Mesodermal cell (in vitro differentiated cells): ENCODE data around the gene B3GAT1. TPM values are rescaled to one million over a fixed set of nuclear protein-coding genes. Genes with fewer than 3 reads are reported as not detected.
"Not testable (repeated sequence)": the region's sequence is repeated elsewhere in the genome, so short reads cannot be mapped to it uniquely, and the experiment has no call there.

ENCODE experiments used
- H3K27ac ChIP-seq: 2 replicates; pipeline ENCODE4 v1.7.0; 2013; ENCODE audit warnings: mild to moderate bottlenecking, low read depth, low read length, moderate library complexity; ENCODE audit not compliant: severe bottlenecking
- H3K36me3 ChIP-seq: 2 replicates; pipeline ENCODE4 v1.7.1; 2013; ENCODE audit warnings: mild to moderate bottlenecking, low read length, moderate library complexity; ENCODE audit not compliant: control insufficient read depth, insufficient read depth
- H3K4me1 ChIP-seq: one replicate; pipeline ENCODE4 v1.7.1; 2013; ENCODE audit warnings: mild to moderate bottlenecking, low read length; ENCODE audit not compliant: insufficient read depth, control insufficient read depth, poor library complexity, severe bottlenecking
- H3K4me3 ChIP-seq: 2 replicates; pipeline ENCODE4 v1.7.0; 2013; ENCODE audit warnings: low read length, control low read depth, mild to moderate bottlenecking; ENCODE audit not compliant: insufficient read depth, poor library complexity, severe bottlenecking; ENCODE audit errors: extremely low read depth
- H3K9me3 ChIP-seq: 2 replicates; pipeline ENCODE4 v1.7.1; 2013; ENCODE audit warnings: mild to moderate bottlenecking, low read length, moderate library complexity; ENCODE audit not compliant: control insufficient read depth
- WGBS, 2 experiments: methylation state at CpG; one replicate each; pipeline ENCODE4 v1.1.5; 2013; ENCODE audit warnings: missing lambda C conversion rate in 2 of 2; ENCODE audit not compliant: insufficient coverage in 2 of 2; 5-methylcytosine and 5-hydroxymethylcytosine counted together
- polyA plus RNA-seq, 2 experiments: library from polyadenylated mRNA; stranded (reverse); fragments of 50-300 nt; gene quantifications; one replicate each; pipeline ENCODE4 v1.2.3, GENCODE V29; 2013

B3GAT1 gene, protein sequence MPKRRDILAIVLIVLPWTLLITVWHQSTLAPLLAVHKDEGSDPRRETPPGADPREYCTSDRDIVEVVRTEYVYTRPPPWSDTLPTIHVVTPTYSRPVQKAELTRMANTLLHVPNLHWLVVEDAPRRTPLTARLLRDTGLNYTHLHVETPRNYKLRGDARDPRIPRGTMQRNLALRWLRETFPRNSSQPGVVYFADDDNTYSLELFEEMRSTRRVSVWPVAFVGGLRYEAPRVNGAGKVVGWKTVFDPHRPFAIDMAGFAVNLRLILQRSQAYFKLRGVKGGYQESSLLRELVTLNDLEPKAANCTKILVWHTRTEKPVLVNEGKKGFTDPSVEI
- 8.3 TPM for polyA plus RNA-seq (2013, experiment 1 of 2)
- 5.9 TPM for polyA plus RNA-seq (2013, experiment 2 of 2)

DNA sequence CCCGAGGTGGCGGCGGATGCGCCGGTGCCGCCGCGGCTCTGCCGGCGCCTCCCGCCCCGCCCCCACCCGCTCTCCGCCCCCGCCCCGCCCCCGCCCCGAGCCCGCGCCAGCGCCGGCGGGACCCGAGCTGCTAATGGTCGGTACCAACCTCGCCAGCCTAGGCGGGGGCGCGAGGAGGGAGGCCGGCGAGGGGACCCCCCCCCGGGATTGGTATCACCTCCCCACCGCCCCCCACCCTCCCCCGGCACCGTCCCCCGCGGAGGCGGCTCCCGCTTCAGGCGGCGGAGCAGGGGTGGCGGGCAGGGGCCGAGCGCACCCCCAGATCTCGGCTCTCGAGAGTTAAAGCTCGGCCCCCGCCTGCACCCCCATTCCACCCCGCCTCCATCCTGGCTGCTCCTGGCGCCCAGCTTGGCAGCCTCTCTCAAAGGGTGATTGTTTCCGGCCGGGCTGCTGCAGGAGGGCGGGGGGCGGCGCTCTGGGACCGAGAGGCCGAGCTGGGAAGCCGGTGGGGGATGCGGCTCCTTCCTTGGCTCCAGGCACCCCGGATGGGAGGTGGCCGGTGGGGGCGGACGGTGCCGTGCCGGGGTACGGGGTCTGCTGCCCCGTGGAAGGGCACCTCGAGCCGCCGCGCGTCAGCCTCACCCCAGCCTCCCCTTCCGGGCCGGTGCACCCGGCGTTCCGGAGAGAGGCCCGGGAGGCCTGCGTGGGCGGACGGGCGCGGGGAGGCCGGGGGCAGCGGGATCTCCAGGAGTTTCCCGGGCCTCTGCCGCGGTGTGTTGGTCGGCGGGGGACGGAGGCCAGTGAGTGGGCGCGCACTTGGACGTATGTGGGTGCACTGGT is at the start of gene B3GAT1:
Gene B3GAT1, minus strand, starts transcription at position 40 of the 840 bp plus-strand sequence. CDS start 24,583 bp downstream, outside the sequence.
- Histone ChIP-seq H3K4me1 (peaks cover 5% of the 10 kb centered on the region), H3K27ac (no peak within 1 kb of the TSS), H3K36me3 (no peaks in the 10 kb centered on the region), H3K9me3 (no peaks in the 10 kb centered on the region), H3K4me3 (peak within 1 kb of the TSS; percentile 44)
- 0% methylated on average over 29 to 32 of the region's 94 CpGs for WGBS, 2 experiments

- 67 to 100% methylated on average over 1 of the region's 1 CpG for WGBS, 2 experiments
- H3K9me3 ChIP-seq = peaks cover 5% of the 10 kb centered on the region
- no peaks in the 10 kb centered on the region for H3K36me3 ChIP-seq
- no peaks in the 10 kb centered on the region for H3K4me1 ChIP-seq
- no peak overlapping the region for H3K4me3 ChIP-seq
- H3K27ac ChIP-seq = no peak overlapping the region
Measured at GRCh38 chr11:134461621-134462020, 49.6 kb upstream of the B3GAT1 start.

DNA sequence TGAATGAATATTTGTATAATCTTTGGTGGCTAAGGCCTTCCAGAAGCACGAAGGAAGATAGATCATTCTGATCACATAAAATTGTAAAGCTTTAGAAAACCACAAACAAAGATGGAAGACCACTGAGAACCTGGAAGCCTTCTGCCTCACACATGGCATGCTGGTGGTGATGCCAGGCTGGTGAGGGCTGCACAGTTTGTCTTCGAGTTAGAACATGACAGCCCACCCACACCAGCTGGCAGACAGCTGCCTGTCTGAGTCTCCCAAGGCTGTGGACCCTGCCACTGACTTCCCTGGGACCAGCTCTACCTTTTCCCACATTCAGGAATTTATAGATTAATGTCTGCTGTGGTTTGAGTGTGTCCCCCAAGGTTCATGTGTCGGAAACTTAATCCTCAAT is 48.8 kb upstream of the B3GAT1 start:
- no peak overlapping the region for H3K27ac ChIP-seq
- peaks cover 5% of the 10 kb centered on the region for H3K9me3 ChIP-seq
- no peaks in the 10 kb centered on the region for H3K4me1 ChIP-seq
- no peak overlapping the region for H3K4me3 ChIP-seq
- no peaks in the 10 kb centered on the region for H3K36me3 ChIP-seq
- 100% methylated on average over 1 of the region's 3 CpGs; no CpG with 5 or more reads in 1 of the 2 experiments for WGBS, 2 experiments

DNA sequence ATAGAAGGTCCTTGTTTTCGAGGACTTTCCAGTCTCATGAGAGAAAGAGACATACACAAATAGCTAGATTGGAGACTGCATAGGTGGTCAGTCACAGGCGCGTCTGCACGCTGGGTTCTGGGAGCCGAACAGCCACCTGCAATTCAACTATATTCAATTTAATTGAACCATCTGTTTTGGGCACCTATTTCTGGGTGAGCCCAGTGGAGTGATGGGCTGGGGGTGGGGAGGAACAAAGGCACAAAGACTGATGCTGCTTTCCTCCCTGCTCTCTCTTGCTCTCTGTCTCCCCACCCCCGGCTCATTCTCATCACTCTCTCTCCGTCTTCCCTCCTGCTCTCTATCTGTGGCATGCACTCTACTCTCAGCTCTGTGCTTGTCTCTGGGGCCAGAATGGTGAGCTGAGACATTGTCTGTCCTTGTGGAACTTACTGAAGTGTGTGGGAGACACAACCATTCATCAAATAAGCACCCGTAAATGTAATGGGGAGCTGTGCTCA is 48.1 kb upstream of the B3GAT1 start:
- Histone ChIP-seq H3K9me3 (peaks cover 5% of the 10 kb centered on the region), H3K27ac (no peak overlapping the region), H3K36me3 (no peaks in the 10 kb centered on the region), H3K4me1 (no peaks in the 10 kb centered on the region), H3K4me3 (no peak overlapping the region)
- WGBS, 2 experiments = 83 to 100% methylated on average over 1 to 3 of the region's 8 CpGs

DNA sequence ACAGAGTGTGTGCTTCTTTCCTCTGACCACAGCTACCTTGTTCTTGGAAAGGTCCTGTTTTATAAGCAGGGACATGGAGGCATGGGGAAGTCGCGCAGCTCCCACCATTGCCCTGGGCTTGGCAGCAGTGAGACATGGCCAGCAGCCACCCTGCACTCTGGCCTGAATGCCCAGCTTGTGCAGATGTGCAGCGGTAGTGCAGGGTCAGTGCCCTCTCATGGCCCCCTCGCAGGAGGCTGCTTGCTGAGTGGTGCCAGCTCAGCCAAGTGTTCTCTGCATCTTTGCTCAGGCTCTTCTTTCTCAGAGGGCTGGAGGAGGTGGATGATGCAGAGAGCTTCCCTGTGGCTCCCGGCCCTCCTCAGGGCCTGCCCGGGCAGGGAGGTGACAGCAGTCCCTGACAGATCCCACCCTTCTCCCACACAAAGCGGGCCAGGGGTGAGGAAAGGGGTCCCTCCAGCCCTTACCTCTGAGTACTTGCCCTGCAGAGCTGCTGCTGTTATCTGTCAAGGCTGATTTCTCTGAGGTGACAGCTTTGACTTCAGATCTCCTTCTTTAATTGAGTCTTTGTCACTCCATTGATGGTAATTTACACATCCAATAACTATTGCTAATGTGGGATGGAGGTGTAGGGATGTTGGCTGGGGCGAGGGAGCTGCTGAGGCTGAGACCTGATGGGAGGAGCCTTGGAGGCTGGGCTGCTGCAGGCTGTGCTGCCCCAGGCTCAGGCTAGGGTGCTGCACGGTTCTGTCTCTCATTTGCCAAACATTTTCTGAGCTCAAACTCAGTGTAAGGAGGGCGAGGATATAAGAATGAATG is 47.4 kb upstream of the B3GAT1 start:
- no peak overlapping the region for H3K4me3 ChIP-seq
- H3K9me3 ChIP-seq = peaks cover 5% of the 10 kb centered on the region
- no peaks in the 10 kb centered on the region for H3K4me1 ChIP-seq
- no peaks in the 10 kb centered on the region for H3K36me3 ChIP-seq
- WGBS, 2 experiments = 63 to 64% methylated on average over 4 to 5 of the region's 10 CpGs
- no peak overlapping the region for H3K27ac ChIP-seq

DNA sequence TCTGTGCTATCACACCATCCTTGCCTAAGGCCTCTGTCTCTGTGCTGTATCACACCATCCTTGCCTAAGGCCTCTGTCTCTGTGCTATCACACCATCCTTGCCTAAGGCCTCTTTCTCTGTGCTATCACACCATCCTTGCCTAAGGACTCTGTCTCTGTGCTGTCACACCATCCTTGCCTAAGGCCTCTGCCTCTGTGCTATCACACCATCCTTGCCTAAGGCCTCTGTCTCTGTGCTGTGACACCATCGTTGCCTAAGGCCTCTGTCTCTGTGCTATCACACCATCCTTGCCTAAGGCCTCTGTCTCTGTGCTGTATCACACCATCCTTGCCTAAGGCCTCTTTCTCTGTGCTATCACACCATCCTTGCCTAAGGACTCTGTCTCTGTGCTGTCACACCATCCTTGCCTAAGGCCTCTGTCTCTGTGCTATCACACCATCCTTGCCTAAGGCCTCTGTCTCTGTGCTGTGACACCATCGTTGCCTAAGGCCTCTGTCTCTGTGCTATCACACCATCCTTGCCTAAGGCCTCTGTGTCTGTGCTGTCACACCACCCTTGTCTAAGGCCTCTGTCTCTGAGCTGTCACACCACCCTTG is 45.5 kb upstream of the B3GAT1 start:
- WGBS, 2 experiments = 67 to 100% methylated on average over 1 of the region's 2 CpGs
- not testable (repeated sequence) for H3K9me3 ChIP-seq, H3K4me1 ChIP-seq, H3K36me3 ChIP-seq, H3K27ac ChIP-seq, H3K4me3 ChIP-seq

DNA sequence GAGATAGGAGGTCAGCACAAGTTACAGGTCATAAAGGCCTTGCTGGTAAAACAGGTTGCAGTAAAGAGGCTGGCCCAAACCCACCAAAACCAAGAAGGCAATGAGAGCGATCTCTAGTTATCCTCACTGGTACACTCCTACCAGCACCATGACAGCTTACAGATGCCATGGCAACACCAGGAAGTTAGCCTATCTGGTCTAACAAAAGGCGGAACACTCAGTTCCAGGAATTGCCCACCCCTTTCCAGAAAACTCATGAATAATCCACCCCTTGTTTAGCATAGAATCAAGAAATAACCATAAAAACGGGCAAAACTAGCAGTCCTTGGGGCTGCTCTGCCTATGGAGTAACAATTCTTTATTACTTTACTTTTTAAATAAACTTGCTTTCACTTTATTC is 43.5 kb upstream of the B3GAT1 start:
- Histone ChIP-seq H3K9me3 (peaks cover 5% of the 10 kb centered on the region), H3K36me3 (no peaks in the 10 kb centered on the region), H3K4me1 (no peaks in the 10 kb centered on the region), H3K4me3 (no peak overlapping the region), H3K27ac (no peak overlapping the region)
- 100% methylated on average over 2 of the region's 3 CpGs; no CpG with 5 or more reads in 1 of the 2 experiments for WGBS, 2 experiments

DNA sequence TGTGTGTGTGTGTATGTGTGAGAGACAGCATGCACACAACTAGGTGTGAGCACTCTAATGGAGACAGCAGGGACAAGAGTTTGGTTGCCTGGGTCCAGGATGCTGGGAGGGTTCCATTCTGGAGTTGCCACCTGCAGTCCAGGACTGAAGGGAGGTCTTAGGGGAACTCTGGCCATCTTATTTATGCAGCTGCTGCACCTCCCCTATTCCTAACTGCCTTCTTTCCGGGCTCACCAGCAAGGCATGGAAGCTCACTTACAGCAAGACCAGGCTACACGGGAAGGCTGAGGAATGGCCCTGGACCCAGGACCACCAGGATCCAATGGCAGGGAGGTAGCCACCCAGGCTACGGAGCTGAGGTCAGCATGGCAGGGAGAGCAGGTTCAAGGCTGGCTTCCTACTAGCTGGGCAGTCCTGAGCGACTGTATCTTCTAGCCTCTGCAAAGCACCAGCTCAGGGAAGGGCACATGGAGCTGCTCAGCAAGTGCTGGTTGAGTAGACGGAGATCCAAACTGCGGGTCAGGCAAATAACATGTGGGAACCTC is 42.2 kb upstream of the B3GAT1 start:
- no peak overlapping the region for H3K27ac ChIP-seq
- peaks cover 5% of the 10 kb centered on the region for H3K9me3 ChIP-seq
- no peaks in the 10 kb centered on the region for H3K4me1 ChIP-seq
- no peaks in the 10 kb centered on the region for H3K36me3 ChIP-seq
- H3K4me3 ChIP-seq = no peak overlapping the region
- 87 to 90% methylated on average over 5 to 6 of the region's 6 CpGs for WGBS, 2 experiments

DNA sequence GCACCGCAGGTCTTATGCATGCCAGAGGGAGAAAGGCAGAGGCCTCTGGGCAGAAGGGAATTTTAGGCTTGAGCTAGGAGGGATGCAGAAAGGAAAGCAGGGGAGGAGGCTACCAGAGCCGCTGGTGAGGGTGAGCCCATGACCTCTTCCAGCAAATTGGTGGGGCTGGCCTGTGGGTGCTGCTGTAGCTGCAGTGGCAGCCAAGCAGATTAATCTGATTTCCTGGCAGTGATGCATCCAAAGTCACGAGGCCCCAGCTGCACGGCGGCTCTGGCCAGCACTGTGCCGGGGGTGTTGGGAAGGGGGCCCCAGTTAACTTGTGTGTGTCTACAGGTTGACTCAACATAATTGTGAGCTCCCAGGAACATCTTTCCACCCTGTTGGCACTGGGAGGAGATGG is 41.4 kb upstream of the B3GAT1 start:
- WGBS, 2 experiments = 75 to 81% methylated on average over 6 of the region's 6 CpGs
- Histone ChIP-seq H3K27ac (no peak overlapping the region), H3K9me3 (peaks cover 5% of the 10 kb centered on the region), H3K4me1 (no peaks in the 10 kb centered on the region), H3K4me3 (no peak overlapping the region), H3K36me3 (no peaks in the 10 kb centered on the region)

DNA sequence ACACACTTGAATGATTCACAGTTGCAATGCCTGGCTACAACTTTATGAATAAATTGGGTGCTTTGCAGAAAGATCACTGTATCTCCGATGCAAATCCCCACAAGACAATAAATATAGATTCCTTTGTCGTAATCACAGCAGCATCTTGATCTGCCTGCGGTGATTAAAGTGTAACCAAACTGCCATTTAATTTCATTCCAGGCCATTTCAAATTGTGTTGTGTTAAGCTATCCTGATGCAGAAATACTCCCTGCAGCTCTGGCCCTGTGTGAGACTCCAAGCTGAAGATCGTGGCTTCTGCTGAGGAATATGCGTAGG is 40.8 kb upstream of the B3GAT1 start:
- no peak overlapping the region for H3K27ac ChIP-seq
- H3K4me1 ChIP-seq = no peaks in the 10 kb centered on the region
- H3K4me3 ChIP-seq = no peak overlapping the region
- peaks cover under 1% of the 10 kb centered on the region for H3K9me3 ChIP-seq
- H3K36me3 ChIP-seq = no peaks in the 10 kb centered on the region
- 83 to 88% methylated on average over 1 of the region's 5 CpGs for WGBS, 2 experiments
